Measurements from ENCODE around the gene PPA2.

PPA2 gene

GRCh38 chr4:105387466-105387865 is 86.4 kb downstream of the PPA2 start:
- DNase-seq = no peak

- no peak for DNase-seq
These were observed 87.8 kb downstream of the PPA2 start for GRCh38 chr4:105386012-105386411.

- no peak for DNase-seq
These were observed 99.8 kb downstream of the PPA2 start for GRCh38 chr4:105374071-105374470.

GRCh38 chr4:105373324-105373723 is 100.5 kb downstream of the PPA2 start:
- no peak for DNase-seq

- no peak for DNase-seq
These were observed 103.9 kb downstream of the PPA2 start for GRCh38 chr4:105369988-105370387.

GRCh38 chr4:105361053-105361452 is 112.8 kb downstream of the PPA2 start:
- peak in 1 of 2 experiments; percentile 10 for DNase-seq

- peak in 1 of 2 experiments; percentile 24 for DNase-seq
These were observed 116.4 kb downstream of the PPA2 start for GRCh38 chr4:105357258-105357980.

- no peak for DNase-seq
These were observed 117.7 kb downstream of the PPA2 start for GRCh38 chr4:105356194-105356593.

GRCh38 chr4:105352826-105353225 is 121.0 kb downstream of the PPA2 start:
- DNase-seq = no peak

GRCh38 chr4:105351861-105352260 is 122.0 kb downstream of the PPA2 start:
- DNase-seq = peak in 1 of 2 experiments; percentile 36

- DNase-seq = peak; percentile 44 to 71
These were observed 122.9 kb downstream of the PPA2 start for GRCh38 chr4:105350859-105351490.

GRCh38 chr4:105348719-105349118 is 125.1 kb downstream of the PPA2 start:
- no peak for DNase-seq

- DNase-seq = no peak
These were observed 127.0 kb downstream of the PPA2 start for GRCh38 chr4:105346869-105347268.

- no peak for DNase-seq
These were observed 128.0 kb downstream of the PPA2 start for GRCh38 chr4:105345838-105346237.

- DNase-seq = no peak
These were observed 128.5 kb downstream of the PPA2 start for GRCh38 chr4:105345358-105345757.

GRCh38 chr4:105344141-105344540 is 129.7 kb downstream of the PPA2 start:
- no peak for DNase-seq

- DNase-seq = no peak
These were observed 130.5 kb downstream of the PPA2 start for GRCh38 chr4:105343146-105343931.

GRCh38 chr4:105329081-105329480 is 144.8 kb downstream of the PPA2 start:
- no peak for DNase-seq

GRCh38 chr4:105327956-105328355 is 145.9 kb downstream of the PPA2 start:
- DNase-seq = no peak

- DNase-seq = no peak
These were observed 146.6 kb downstream of the PPA2 start for GRCh38 chr4:105327222-105327621.
